ENCODE measurements around the gene ERCC3.
"Not testable (repeated sequence)": the region's sequence is repeated elsewhere in the genome, so short reads cannot be mapped to it uniquely, and the experiment has no call there.

ERCC3 gene

GRCh38 chr2:127231130-127231865 lies 62.6 kb downstream of the ERCC3 start:
- TF ChIP-seq CTCF (IDR thresholded peaks at IDR 0.05): no peak
- H3K9me3 ChIP-seq: no peaks in the 10 kb centered on the region
- peaks cover 0 to 8% of the 10 kb centered on the region in 2 donors for H3K27me3 ChIP-seq
- peaks cover 0 to 6% (median 0%) of the 10 kb centered on the region in 4 donors for H3K4me1 ChIP-seq
- no peak overlapping the region for H3K27ac ChIP-seq
- no peak for DNase-seq
- no peak overlapping the region for H3K4me3 ChIP-seq
- no peaks in the 10 kb centered on the region for H3K36me3 ChIP-seq
- intact Hi-C loops (cut with DNase I; ENCODE audit: low total_unique reads): no loop called here

GRCh38 chr2:127229555-127229954 lies 64.4 kb downstream of the ERCC3 start:
- no peaks in the 10 kb centered on the region for H3K9me3 ChIP-seq
- H3K27ac ChIP-seq: no peak overlapping the region
- no peak for DNase-seq
- no peak for TF ChIP-seq CTCF (IDR thresholded peaks at IDR 0.05)
- intact Hi-C loops (cut with DNase I; ENCODE audit: low total_unique reads): no loop called here
- no peak overlapping the region for H3K4me3 ChIP-seq
- no peaks in the 10 kb centered on the region for H3K36me3 ChIP-seq
- peaks cover 0 to 11% of the 10 kb centered on the region in 2 donors for H3K27me3 ChIP-seq
- peaks cover 0 to 15% (median 0%) of the 10 kb centered on the region in 4 donors for H3K4me1 ChIP-seq

GRCh38 chr2:127228102-127228501 lies 65.8 kb downstream of the ERCC3 start:
- intact Hi-C loops (cut with DNase I; ENCODE audit: low total_unique reads): no loop called here
- H3K27ac ChIP-seq: no peak overlapping the region
- H3K4me1 ChIP-seq: peaks cover 0 to 15% (median 0%) of the 10 kb centered on the region in 4 donors
- H3K9me3 ChIP-seq: no peaks in the 10 kb centered on the region
- H3K4me3 ChIP-seq: no peak overlapping the region
- H3K36me3 ChIP-seq: no peaks in the 10 kb centered on the region
- TF ChIP-seq CTCF (IDR thresholded peaks at IDR 0.05): no peak
- DNase-seq: no peak
- H3K27me3 ChIP-seq: peaks cover 0 to 11% of the 10 kb centered on the region in 2 donors

- H3K36me3 ChIP-seq; intact Hi-C loops (cut with DNase I; ENCODE audit: low total_unique reads); H3K4me3 ChIP-seq; H3K9me3 ChIP-seq; H3K27ac ChIP-seq; DNase-seq: not testable (repeated sequence)
- Histone ChIP-seq H3K27me3 (peaks cover 0 to 11% of the 10 kb centered on the region in 2 donors), H3K4me1 (peaks cover 0 to 15% (median 0%) of the 10 kb centered on the region in 4 donors)
Measured at GRCh38 chr2:127227264-127227660, 66.7 kb downstream of the ERCC3 start.

- H3K4me3 ChIP-seq: peak overlapping the region in 1 of 2 donors; percentile 6
- TF ChIP-seq CTCF (IDR thresholded peaks at IDR 0.05): no peak
- intact Hi-C loops (cut with DNase I; ENCODE audit: low total_unique reads): no loop called here
- DNase-seq: no peak
- no peak overlapping the region for H3K27ac ChIP-seq
- peaks cover 0 to 15% (median 0%) of the 10 kb centered on the region in 4 donors for H3K4me1 ChIP-seq
- H3K9me3 ChIP-seq: no peaks in the 10 kb centered on the region
- peaks cover 0 to 15% of the 10 kb centered on the region in 2 donors for H3K27me3 ChIP-seq
- no peaks in the 10 kb centered on the region for H3K36me3 ChIP-seq
Measured at GRCh38 chr2:127226520-127227263, 67.3 kb downstream of the ERCC3 start.

- no peak for TF ChIP-seq CTCF (IDR thresholded peaks at IDR 0.05)
- no peaks in the 10 kb centered on the region for H3K36me3 ChIP-seq
- intact Hi-C loops (cut with DNase I; ENCODE audit: low total_unique reads): no loop called here
- H3K27ac ChIP-seq: no peak overlapping the region
- no peak overlapping the region for H3K4me3 ChIP-seq
- peaks cover 0 to 20% of the 10 kb centered on the region in 2 donors for H3K27me3 ChIP-seq
- no peak for DNase-seq
- peaks cover 0 to 15% (median 0%) of the 10 kb centered on the region in 4 donors for H3K4me1 ChIP-seq
- H3K9me3 ChIP-seq: no peaks in the 10 kb centered on the region
Measured at GRCh38 chr2:127226132-127226519, 67.8 kb downstream of the ERCC3 start.
